ENCODE data around the gene EDC3.

Gene EDC3

DNA sequence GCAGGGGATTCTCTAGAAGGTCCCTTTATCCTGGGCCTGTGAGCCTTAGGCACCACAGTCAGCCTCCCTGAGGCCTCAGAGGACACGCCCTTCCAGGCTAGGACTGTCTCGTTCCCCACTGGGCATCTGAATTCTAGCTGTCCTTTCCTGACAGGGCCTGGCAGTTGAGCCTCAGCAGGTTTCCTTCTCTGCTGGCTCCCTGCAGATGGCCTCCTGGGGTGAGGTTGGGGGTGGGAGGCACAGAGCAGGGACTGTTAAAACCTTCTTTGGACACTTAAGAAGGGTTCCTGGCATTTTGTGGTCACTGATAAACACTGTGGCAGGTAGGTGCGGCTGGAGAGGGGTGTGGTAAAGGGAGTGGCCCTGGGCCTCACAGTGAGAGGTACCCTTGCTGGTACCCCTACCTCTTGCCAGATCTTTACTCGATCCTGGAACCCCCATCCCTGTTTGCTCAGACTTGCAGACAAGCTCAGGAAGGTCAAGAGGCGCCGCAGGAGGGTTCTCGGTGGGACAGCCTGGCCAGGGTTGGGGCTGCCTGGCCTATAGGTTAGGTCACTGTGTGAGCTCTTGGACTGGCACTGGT is 71.7 kb downstream of the EDC3 start:
- no peak for FAIRE-seq

DNA sequence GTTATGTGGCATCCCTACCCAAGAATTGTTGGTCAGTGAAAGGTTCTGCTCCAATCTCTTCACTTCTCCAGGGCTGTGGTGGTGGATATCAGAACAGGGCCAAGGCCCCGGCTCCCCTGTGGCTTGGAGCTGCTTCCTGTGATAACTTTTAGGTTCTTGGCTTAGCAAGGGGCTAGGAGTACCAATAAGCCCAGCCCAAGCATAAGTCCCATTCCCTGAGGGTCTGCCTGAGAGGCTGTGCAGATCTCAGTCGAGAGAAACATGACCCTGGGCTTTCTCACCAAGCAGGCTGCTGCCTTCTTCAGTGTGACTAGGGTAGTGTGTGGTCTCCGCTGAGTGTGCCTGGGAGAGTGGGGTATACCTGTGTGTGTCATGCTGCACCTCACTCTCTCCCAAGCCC is 73.1 kb downstream of the EDC3 start:
- no peak for FAIRE-seq

DNA sequence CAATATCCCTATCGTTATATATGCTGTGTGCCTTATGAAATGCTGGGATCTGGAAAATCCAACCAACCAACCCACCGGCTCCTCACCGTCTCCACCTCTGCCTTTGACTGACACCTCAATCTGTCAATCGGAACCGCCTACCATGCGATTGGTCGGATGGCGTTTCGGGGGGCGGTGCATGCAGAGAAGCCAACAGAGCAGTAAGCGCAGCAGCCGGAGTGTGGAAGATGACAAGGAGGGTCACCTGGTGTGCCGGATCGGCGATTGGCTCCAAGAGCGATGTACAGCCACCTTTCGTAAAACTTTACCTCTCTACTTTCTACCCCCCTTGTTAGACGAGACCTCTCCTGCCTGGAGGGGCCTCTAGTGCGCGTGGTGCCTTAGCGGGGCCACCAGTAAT is 73.9 kb downstream of the EDC3 start:
- FAIRE-seq: no peak

DNA sequence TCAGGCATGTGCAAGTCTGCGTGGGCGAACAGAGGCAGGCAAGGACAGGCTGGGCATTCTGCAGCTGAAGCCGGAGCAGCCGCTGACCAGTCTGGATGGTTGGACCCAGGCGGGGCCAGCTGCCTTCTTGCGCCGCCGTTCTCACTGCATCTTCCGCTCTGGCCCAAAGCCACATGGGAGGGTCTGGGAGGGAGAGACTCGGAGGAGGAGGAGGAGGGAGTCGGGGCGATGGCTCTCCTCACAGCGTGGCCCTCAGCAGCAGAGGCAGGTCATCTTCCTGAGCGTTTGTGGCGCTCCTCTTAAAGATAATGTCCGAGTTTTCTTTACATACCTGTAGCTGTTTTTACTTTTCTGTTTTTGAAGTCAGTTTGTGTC is 74.3 kb downstream of the EDC3 start:
- no peak for FAIRE-seq

DNA sequence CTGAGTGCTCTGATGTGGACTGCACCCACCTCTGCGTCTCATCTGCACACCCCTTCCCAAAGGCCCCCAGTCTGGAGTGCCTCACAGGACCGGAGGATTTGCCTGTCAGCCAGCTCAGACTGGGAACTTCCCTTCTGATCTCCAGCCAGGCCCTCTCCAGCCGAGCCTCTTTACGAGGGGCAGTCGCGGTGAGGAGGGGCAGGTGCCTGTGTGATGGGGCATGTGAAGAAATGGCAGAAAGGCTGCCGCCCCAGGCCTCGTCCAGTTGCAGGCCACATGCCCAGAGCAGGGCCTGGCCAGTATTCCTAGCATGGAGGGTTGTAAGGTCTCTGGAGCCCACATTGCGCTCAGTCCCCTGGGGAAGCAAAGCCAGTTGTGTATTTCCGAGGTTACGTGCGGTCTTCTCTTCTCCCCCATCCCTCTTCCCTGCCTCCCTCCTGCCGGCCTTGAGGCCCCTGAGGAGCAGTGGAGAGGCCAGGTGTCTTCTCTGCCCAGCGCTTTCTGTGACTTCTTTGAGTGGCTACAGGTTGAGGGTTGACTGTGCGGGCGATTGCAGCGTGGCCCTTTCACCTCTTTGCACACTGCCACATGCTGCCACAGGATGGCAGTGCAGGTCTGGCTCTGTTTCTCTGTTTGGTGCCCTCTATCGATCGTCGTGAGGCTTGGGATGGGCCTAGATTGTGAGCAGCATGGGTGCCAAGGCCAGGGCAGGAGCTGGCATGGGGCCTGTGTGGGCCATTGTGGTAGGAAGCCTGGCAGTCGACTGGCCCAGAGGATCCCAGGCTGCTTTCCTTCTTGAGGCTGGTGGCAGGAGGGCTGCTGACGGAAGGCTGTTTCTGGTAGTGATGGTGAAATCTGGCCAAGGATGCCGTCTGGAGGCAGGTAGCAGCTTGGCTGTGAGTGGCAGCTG is 74.9 kb downstream of the EDC3 start:
- FAIRE-seq: no peak

- no peak for FAIRE-seq
Measured at GRCh38 chr15:74619916-74620635, 75.7 kb downstream of the EDC3 start.

DNA sequence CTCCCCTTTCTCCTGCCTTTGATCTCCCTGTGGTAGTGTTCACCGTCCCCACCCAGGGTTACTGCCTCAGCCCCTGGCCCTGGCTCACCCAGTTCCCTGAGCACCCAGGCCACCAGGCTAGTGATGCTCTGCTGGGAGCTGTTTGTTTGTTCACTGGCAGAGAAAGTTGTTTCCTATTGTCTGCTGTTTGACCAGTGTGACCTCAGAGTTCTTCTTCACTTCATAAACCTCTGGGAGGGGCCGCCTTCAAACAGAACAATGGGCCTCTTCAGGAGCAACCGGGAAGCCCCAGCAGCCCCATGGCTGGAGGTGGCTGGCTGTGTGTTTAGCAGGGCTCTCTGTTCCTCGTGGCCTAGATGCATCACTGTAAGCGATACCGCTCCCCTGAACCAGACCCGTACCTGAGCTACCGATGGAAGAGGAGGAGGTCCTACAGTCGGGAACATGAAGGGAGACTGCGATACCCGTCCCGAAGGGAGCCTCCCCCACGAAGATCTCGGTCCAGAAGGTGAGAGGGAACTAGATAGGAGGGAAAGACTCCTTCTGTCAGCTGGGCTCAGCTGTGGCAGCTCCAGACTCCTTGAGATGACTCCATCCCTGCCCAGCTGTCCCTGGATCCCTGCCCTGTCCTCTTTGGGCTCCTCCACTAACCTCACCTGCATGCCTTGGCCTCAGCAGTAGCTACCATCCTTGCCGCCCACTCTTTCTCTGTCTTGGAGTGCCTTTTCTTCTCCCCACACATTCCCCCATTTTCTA is 76.8 kb downstream of the EDC3 start:
- FAIRE-seq: no peak

DNA sequence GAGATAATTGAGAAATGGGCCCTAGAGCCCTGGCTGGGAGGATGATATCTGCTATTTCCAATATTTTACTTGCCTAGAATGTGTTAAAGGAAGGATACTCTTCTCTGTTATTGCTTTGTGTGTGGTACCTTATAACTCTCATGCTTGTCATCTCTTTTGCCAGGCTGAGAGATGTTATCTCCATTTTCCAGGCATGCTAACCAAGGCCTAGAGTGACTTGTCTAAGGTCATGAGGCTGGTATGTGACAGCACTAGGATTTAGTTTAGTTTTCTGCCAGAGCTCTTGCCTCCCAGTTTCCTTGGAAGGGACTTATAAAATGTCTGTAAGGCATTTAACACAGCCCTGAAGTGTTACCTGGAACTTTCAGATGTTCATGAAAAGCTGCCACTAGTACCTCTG is 78.8 kb downstream of the EDC3 start:
- no peak for FAIRE-seq

DNA sequence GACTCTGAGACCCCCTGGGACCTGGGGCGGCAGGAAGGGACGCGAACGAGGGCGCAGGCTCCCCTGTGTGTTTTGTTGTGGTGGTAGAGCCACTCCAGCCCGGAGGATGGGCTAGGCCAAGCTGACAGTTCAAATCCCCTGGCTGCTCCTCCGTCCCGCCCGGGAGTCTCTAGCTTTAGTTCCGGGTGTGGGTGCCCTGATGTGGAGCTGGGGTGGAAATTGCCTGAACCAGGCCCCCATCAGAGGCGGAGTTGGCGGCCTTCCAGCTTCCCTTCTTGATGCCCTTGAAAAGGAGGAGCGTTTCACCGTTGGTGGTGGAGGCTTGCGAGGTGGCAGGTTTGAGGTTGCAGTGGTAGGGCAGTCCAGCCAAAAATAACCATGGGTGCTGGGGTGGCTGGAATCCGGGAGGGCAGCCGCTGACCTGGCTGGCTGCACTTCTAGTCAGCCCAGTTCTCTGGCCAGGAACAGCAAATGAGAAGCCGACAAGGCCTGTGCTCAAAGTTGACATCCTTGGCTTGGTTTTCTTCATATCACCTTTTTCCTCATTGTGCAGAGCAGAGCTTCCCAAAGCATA is 79.4 kb downstream of the EDC3 start:
- no peak for FAIRE-seq

GRCh38 chr15:74615508-74616365 is 80.1 kb downstream of the EDC3 start, which contains the start of gene CLK3:
Gene CLK3, plus strand, starts transcription at chr15:74615836. Its CDS starts 3,361 bp downstream, at chr15:74619197.
- FAIRE-seq: no peak

- FAIRE-seq: no peak
Measured at GRCh38 chr15:74614744-74615507, 80.9 kb downstream of the EDC3 start.

DNA sequence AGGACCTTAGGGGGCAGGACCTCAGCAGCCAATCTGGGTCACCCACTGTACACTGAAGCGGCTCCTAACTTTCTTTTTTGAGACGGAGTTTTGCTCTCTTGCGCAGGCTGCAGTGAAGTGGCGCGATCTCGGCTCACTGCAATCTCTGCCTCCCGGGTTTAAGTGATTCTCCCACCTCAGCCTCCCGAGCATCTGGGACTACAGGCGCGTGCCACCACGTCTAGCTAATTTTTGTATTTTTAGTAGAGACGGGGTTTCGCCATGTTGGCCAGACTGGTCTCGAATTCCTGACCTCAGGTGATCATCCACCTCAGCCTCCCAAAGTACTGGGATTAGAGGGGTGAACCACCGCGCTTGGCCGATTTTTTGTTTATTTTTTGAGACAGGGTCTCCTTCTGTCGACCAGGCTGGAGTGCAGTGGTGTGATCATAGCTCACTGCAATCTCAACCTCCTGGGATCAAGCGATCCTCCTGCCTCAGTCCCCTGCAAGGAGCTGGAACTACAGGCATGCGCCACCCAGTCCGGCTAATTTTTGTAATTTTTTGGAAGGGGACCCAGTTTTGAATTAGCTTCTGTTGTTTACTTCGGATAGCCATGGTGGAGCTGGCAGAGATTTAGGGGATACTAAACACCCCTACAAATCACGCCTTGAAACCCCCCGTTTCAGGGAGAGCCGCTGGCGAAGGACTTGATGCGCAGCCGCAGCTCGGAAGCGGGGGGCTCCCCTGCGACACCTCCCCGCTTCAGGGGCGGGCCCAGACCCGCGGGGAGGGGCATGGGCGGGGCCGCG is 81.7 kb downstream of the EDC3 start:
- no peak for FAIRE-seq

DNA sequence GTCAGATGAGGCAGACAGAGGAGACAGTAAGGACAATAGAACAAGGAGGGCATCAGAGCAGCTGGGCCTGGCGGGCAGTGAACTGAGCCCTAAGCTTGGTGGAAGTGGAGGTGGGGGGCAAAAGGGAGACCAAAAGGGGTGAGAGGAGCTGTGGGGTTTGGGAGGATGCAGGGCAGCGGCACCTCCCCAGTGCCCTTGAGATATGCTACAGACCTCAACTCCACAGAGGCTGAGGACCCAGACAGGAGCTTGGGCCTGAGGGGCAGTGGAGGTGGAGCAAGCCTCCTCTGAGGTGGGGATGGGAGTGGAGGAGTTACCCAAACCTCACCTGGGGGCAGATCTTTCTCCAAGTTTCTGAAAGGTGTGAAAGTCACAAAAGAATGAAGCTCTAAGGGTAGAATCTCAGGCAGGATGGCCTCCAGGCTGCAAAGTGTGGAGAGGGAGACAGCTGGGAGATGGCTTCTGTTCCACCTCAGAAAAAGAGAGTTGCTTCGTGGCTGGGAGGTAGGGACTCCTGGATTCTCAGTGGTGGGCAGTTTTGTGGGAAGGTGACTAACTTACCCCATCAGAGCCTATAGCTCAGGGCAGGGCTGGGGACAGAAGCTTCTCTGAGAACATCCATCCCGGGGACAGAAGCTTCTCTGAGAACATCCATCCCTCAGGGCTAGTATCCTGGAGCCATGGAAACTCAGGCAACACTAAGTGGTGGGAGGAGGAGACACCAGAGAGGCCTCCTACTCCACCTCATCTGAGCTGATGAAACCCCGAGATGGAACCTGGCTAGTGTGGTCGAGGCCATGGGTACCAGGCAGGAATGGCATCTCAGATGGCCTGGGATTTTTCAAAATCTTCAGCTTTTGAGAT is 82.5 kb downstream of the EDC3 start:
- no peak for FAIRE-seq

DNA sequence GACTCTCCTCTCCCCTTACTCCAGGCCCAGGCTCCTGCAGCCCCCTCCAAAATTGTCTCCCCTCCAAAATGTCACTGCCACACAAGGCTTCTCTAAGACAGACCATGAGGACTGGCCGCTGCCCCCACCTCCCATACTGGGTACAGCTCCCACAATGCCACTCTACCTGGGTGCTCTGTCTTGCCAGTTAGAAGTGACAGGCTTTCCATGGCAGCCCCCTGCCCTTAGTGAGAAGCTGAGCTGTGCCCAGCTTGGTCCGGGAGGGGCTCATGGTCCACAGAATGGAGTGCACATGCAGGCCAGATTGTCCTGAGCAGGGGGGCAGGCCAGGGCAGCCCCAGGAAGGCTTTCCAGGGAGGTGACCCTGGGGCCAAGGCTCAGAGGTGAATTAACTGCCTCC is 83.1 kb downstream of the EDC3 start:
- no peak for FAIRE-seq

DNA sequence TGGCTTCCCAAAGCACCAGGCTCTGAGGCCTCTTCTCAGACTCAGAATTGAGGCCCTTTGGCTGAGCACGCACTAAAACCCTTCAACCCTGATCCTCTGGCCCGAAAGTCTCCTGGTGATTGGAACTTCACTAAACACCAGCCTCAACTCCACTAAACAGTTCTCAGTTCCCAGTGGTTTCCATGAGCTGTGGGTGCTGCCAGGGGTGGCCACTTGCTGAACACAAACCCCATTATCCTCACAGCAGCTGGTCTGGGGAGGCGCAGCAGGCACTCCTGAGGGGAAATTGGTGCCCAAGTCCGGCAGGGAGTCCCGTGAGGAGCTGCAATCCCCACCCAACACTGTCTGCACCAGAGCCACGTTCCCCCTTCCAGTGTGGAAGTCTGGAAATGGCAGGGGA is 84.0 kb downstream of the EDC3 start:
- FAIRE-seq: no peak

- no peak for FAIRE-seq
Measured at GRCh38 chr15:74611341-74611740, 84.5 kb downstream of the EDC3 start.

GRCh38 chr15:74610302-74610951 is 85.4 kb downstream of the EDC3 start:
- no peak for FAIRE-seq

GRCh38 chr15:74609938-74610301 is 85.9 kb downstream of the EDC3 start:
- FAIRE-seq: no peak
